ENCODE measurements around the gene LRRC14B. TPM values are rescaled to one million over a fixed set of nuclear protein-coding genes. Genes with fewer than 3 reads are reported as not detected.

LRRC14B gene
- total RNA-seq, 3 donors from 2014 or later = 0.33 to 0.44 TPM; not detected in 1

GRCh38 chr5:189976-190365 lies 1.3 kb upstream of the LRRC14B start:
- Histone ChIP-seq H3K27ac (no peak overlapping the region), H3K4me1 (no peaks in the 10 kb centered on the region), H3K9me3 (no peaks in the 10 kb centered on the region), H3K27me3 (no peaks in the 10 kb centered on the region), H3K36me3 (no peaks in the 10 kb centered on the region), H3K4me3 (no peak overlapping the region)
- intact Hi-C loops (cut with DNase I; ENCODE audit: low total_unique reads) = no loop called here
- TF ChIP-seq POLR2AphosphoS5 (IDR thresholded peaks at IDR 0.05) (no peak), CTCF (IDR thresholded peaks at IDR 0.05) (no peak), POLR2A (IDR thresholded peaks at IDR 0.05) (no peak)
- no peak for DNase-seq (ENCODE audit: low spot score in 2 of 2)

GRCh38 chr5:190366-191035 lies 794 bp upstream of the LRRC14B start:
- Histone ChIP-seq H3K36me3 (no peaks in the 10 kb centered on the region), H3K27ac (peak overlapping the region; percentile 10 to 42), H3K4me1 (no peaks in the 10 kb centered on the region), H3K9me3 (no peaks in the 10 kb centered on the region), H3K4me3 (peak overlapping the region in 2 of 3 donors; percentile 39 to 60), H3K27me3 (no peaks in the 10 kb centered on the region)
- intact Hi-C loops (cut with DNase I; ENCODE audit: low total_unique reads) = no loop called here
- DNase-seq (ENCODE audit: low spot score in 2 of 2) = no peak
- no peak for TF ChIP-seq POLR2AphosphoS5 (IDR thresholded peaks at IDR 0.05)
- no peak for TF ChIP-seq CTCF (IDR thresholded peaks at IDR 0.05)
- TF ChIP-seq POLR2A (IDR thresholded peaks at IDR 0.05) = no peak

GRCh38 chr5:191949-192690 lies 825 bp downstream of the LRRC14B start:
- TF ChIP-seq CTCF (IDR thresholded peaks at IDR 0.05) (no peak), POLR2A (IDR thresholded peaks at IDR 0.05) (no peak), POLR2AphosphoS5 (IDR thresholded peaks at IDR 0.05) (no peak)
- Histone ChIP-seq H3K27me3 (no peaks in the 10 kb centered on the region), H3K27ac (no peak overlapping the region), H3K4me1 (no peaks in the 10 kb centered on the region), H3K4me3 (peak overlapping the region in 2 of 3 donors; percentile 39 to 60), H3K9me3 (no peaks in the 10 kb centered on the region), H3K36me3 (no peaks in the 10 kb centered on the region)
- intact Hi-C loops (cut with DNase I; ENCODE audit: low total_unique reads) = no loop called here
- peak in 1 of 2 donors; percentile 35 for DNase-seq (ENCODE audit: low spot score in 2 of 2)

GRCh38 chr5:192691-192969 lies 1.3 kb downstream of the LRRC14B start:
- H3K27me3 ChIP-seq = no peaks in the 10 kb centered on the region
- H3K27ac ChIP-seq = no peak overlapping the region
- TF ChIP-seq CTCF (IDR thresholded peaks at IDR 0.05) (no peak), POLR2AphosphoS5 (IDR thresholded peaks at IDR 0.05) (no peak), POLR2A (IDR thresholded peaks at IDR 0.05) (no peak)
- no peak overlapping the region for H3K4me3 ChIP-seq
- H3K36me3 ChIP-seq = no peaks in the 10 kb centered on the region
- no peaks in the 10 kb centered on the region for H3K4me1 ChIP-seq
- intact Hi-C loops (cut with DNase I; ENCODE audit: low total_unique reads) = no loop called here
- H3K9me3 ChIP-seq = no peaks in the 10 kb centered on the region
- no peak for DNase-seq (ENCODE audit: low spot score in 2 of 2)

All from breast epithelium (tissue), 4 donors.